Stimulated activated naive CD8-positive, alpha-beta T cell treated with anti-CD3 and anti-CD28 coated beads, Interleukin-15, Interleukin-2, amounts not matched to agents 100 ng/mL and 50 ng/mL, for 24 hours (primary cell): ENCODE measurements around the gene CLEC12A.
"Not testable (repeated sequence)": the region's sequence is repeated elsewhere in the genome, so short reads cannot be mapped to it uniquely, and the experiment has no call there.

ENCODE experiments used
- H3K27ac Mint-ChIP-seq: one replicate; pipeline ENCODE4 v1.8.0; 2021; ENCODE audit warnings: mild to moderate bottlenecking, mixed read lengths
- H3K27me3 Mint-ChIP-seq: one replicate; pipeline ENCODE4 v1.8.0; 2021; ENCODE audit warnings: mixed read lengths
- H3K36me3 Mint-ChIP-seq: one replicate; pipeline ENCODE4 v1.8.0; 2021; ENCODE audit warnings: low read depth, mixed read lengths
- H3K4me1 Mint-ChIP-seq: one replicate; pipeline ENCODE4 v1.8.0; 2021; ENCODE audit warnings: low read depth, mixed read lengths
- H3K4me3 Mint-ChIP-seq: one replicate; pipeline ENCODE4 v1.8.0; 2021; ENCODE audit warnings: mild to moderate bottlenecking, mixed read lengths
- H3K9me3 Mint-ChIP-seq: one replicate; pipeline ENCODE4 v1.8.0; 2021; ENCODE audit warnings: mixed read lengths

The CLEC12A gene

GRCh38 chr12:9992296-9992695, 21.1 kb downstream of the CLEC12A start:
- no peak overlapping the region for H3K4me3 Mint-ChIP-seq
- peaks cover 34% of the 10 kb centered on the region for H3K27me3 Mint-ChIP-seq
- H3K27ac Mint-ChIP-seq, result no peak overlapping the region
- H3K4me1 Mint-ChIP-seq, result peaks cover 10% of the 10 kb centered on the region
- no peaks in the 10 kb centered on the region for H3K9me3 Mint-ChIP-seq
- no peaks in the 10 kb centered on the region for H3K36me3 Mint-ChIP-seq

- Mint-ChIP-seq H3K27ac (no peak within 1 kb of the TSS), H3K9me3 (no peaks in the 10 kb centered on the region), H3K36me3 (no peaks in the 10 kb centered on the region), H3K27me3 (peaks cover 6% of the 10 kb centered on the region), H3K4me1 (no peaks in the 10 kb centered on the region), H3K4me3 (no peak within 1 kb of the TSS)
These were observed 27.8 kb downstream of the CLEC12A start, which contains the start of gene CLEC1B for GRCh38 chr12:9999016-9999415. TSS of gene CLEC1B (minus strand) at chr12:9999121. CDS start at chr12:9999100, 21 bp downstream.

GRCh38 chr12:10001171-10001776, 30.1 kb downstream of the CLEC12A start:
- Mint-ChIP-seq H3K27ac (no peak overlapping the region), H3K27me3 (no peaks in the 10 kb centered on the region), H3K9me3 (no peaks in the 10 kb centered on the region), H3K4me3 (no peak overlapping the region), H3K4me1 (no peaks in the 10 kb centered on the region), H3K36me3 (no peaks in the 10 kb centered on the region)

GRCh38 chr12:10012630-10013330, 41.6 kb downstream of the CLEC12A start:
- H3K27me3 Mint-ChIP-seq, result peaks cover 21% of the 10 kb centered on the region
- H3K9me3 Mint-ChIP-seq, result no peaks in the 10 kb centered on the region
- no peaks in the 10 kb centered on the region for H3K36me3 Mint-ChIP-seq
- H3K4me3 Mint-ChIP-seq, result no peak overlapping the region
- H3K4me1 Mint-ChIP-seq, result no peaks in the 10 kb centered on the region
- no peak overlapping the region for H3K27ac Mint-ChIP-seq

- Mint-ChIP-seq H3K27me3 (peaks cover 17% of the 10 kb centered on the region), H3K4me1 (no peaks in the 10 kb centered on the region), H3K9me3 (no peaks in the 10 kb centered on the region), H3K36me3 (no peaks in the 10 kb centered on the region), H3K27ac (no peak overlapping the region), H3K4me3 (no peak overlapping the region)
These were observed 44.2 kb downstream of the CLEC12A start for GRCh38 chr12:10015450-10015849.

GRCh38 chr12:10016881-10017280, 45.7 kb downstream of the CLEC12A start:
- Mint-ChIP-seq H3K4me1 (no peaks in the 10 kb centered on the region), H3K9me3 (no peaks in the 10 kb centered on the region), H3K36me3 (no peaks in the 10 kb centered on the region), H3K27ac (no peak overlapping the region), H3K27me3 (peaks cover 17% of the 10 kb centered on the region), H3K4me3 (no peak overlapping the region)

GRCh38 chr12:10018386-10018785, 47.2 kb downstream of the CLEC12A start:
- no peak overlapping the region for H3K27ac Mint-ChIP-seq
- no peaks in the 10 kb centered on the region for H3K9me3 Mint-ChIP-seq
- H3K4me3 Mint-ChIP-seq, result no peak overlapping the region
- peaks cover 10% of the 10 kb centered on the region for H3K27me3 Mint-ChIP-seq
- no peaks in the 10 kb centered on the region for H3K4me1 Mint-ChIP-seq
- H3K36me3 Mint-ChIP-seq, result no peaks in the 10 kb centered on the region

- Mint-ChIP-seq H3K36me3 (no peaks in the 10 kb centered on the region), H3K9me3 (no peaks in the 10 kb centered on the region), H3K27me3 (peaks cover 4% of the 10 kb centered on the region), H3K27ac (no peak overlapping the region), H3K4me3 (no peak overlapping the region), H3K4me1 (no peaks in the 10 kb centered on the region)
These were observed 50.1 kb downstream of the CLEC12A start for GRCh38 chr12:10021342-10021741.

GRCh38 chr12:10025236-10025635, 54.0 kb downstream of the CLEC12A start:
- Mint-ChIP-seq H3K27ac (no peak overlapping the region), H3K4me1 (no peaks in the 10 kb centered on the region), H3K9me3 (no peaks in the 10 kb centered on the region), H3K4me3 (no peak overlapping the region), H3K27me3 (no peaks in the 10 kb centered on the region), H3K36me3 (no peaks in the 10 kb centered on the region)

GRCh38 chr12:10026666-10027065, 55.5 kb downstream of the CLEC12A start:
- not testable (repeated sequence) for H3K4me1 Mint-ChIP-seq, H3K36me3 Mint-ChIP-seq

GRCh38 chr12:10027311-10027710, 56.1 kb downstream of the CLEC12A start:
- Mint-ChIP-seq H3K4me1 (no peaks in the 10 kb centered on the region), H3K9me3 (no peaks in the 10 kb centered on the region), H3K4me3 (no peak overlapping the region)

More at GRCh38 chr12:10026666-10027065, 55.5 kb downstream of the CLEC12A start:
- not testable (repeated sequence) for H3K9me3 Mint-ChIP-seq, H3K4me3 Mint-ChIP-seq, H3K27me3 Mint-ChIP-seq, H3K27ac Mint-ChIP-seq

GRCh38 chr12:10027721-10028120, 56.5 kb downstream of the CLEC12A start:
- no peaks in the 10 kb centered on the region for H3K36me3 Mint-ChIP-seq
- no peaks in the 10 kb centered on the region for H3K4me1 Mint-ChIP-seq
- no peaks in the 10 kb centered on the region for H3K27me3 Mint-ChIP-seq

More at GRCh38 chr12:10027311-10027710, 56.1 kb downstream of the CLEC12A start:
- H3K27ac Mint-ChIP-seq, result no peak overlapping the region
- no peaks in the 10 kb centered on the region for H3K27me3 Mint-ChIP-seq
- H3K36me3 Mint-ChIP-seq, result no peaks in the 10 kb centered on the region

GRCh38 chr12:10030446-10030845, 59.2 kb downstream of the CLEC12A start, which contains the start of gene CLEC9A:
TSS of gene CLEC9A (plus strand) at chr12:10030682. CDS start at chr12:10052688, 22,006 bp downstream.
- no peaks in the 10 kb centered on the region for H3K36me3 Mint-ChIP-seq
- H3K4me1 Mint-ChIP-seq, result no peaks in the 10 kb centered on the region
- H3K4me3 Mint-ChIP-seq, result no peak within 1 kb of the TSS
- no peaks in the 10 kb centered on the region for H3K27me3 Mint-ChIP-seq
- no peaks in the 10 kb centered on the region for H3K9me3 Mint-ChIP-seq
- no peak within 1 kb of the TSS for H3K27ac Mint-ChIP-seq

More at GRCh38 chr12:10027721-10028120, 56.5 kb downstream of the CLEC12A start:
- H3K4me3 Mint-ChIP-seq, result no peak overlapping the region
- H3K9me3 Mint-ChIP-seq, result no peaks in the 10 kb centered on the region
- H3K27ac Mint-ChIP-seq, result no peak overlapping the region

GRCh38 chr12:10031321-10031720, 60.1 kb downstream of the CLEC12A start:
- H3K4me1 Mint-ChIP-seq, result no peaks in the 10 kb centered on the region
- no peak overlapping the region for H3K27ac Mint-ChIP-seq
- no peaks in the 10 kb centered on the region for H3K9me3 Mint-ChIP-seq
- no peak overlapping the region for H3K4me3 Mint-ChIP-seq
- H3K27me3 Mint-ChIP-seq, result no peaks in the 10 kb centered on the region
- H3K36me3 Mint-ChIP-seq, result no peaks in the 10 kb centered on the region

GRCh38 chr12:10031771-10032175, 60.6 kb downstream of the CLEC12A start:
- Mint-ChIP-seq H3K4me3 (no peak overlapping the region), H3K4me1 (no peaks in the 10 kb centered on the region), H3K9me3 (no peaks in the 10 kb centered on the region), H3K36me3 (no peaks in the 10 kb centered on the region), H3K27ac (no peak overlapping the region), H3K27me3 (no peaks in the 10 kb centered on the region)
